Left lung (tissue), 10 donors: ENCODE measurements around the gene PHOSPHO2. TPM values are rescaled to one million over a fixed set of nuclear protein-coding genes. Genes with fewer than 3 reads are reported as not detected.
A peak's percentile ranks its signal among the peaks of the same experiment; 100 is the strongest.
"Not testable (repeated sequence)": the region's sequence is repeated elsewhere in the genome, so short reads cannot be mapped to it uniquely, and the experiment has no call there.

ENCODE experiments used
- ATAC-seq: fragments of 200-7000 bp; cut with Tn5 transposase; one replicate; pipeline ENCODE4 v1.9.1; 2020; ENCODE audit warnings: moderate library complexity
- DNase-seq, 4 donors: peaks; one replicate each; pipeline ENCODE4 v3.0.0-alpha.2; 2013 to 2020
- H3K27ac ChIP-seq, 2 donors: fragments of 200-600 bp; sonication (generic) in 1 of 2; one replicate each; pipeline versions ENCODE4 v1.5.0 to v1.8.0; 2020 to 2021
- H3K27me3 ChIP-seq, 2 donors: fragments of 200-600 bp; sonication (generic) in 1 of 2; one replicate each; pipeline versions ENCODE4 v1.5.0 to v1.8.0; 2020 to 2021
- H3K36me3 ChIP-seq, 2 donors: fragments of 200-600 bp; sonication (generic) in 1 of 2; one replicate each; pipeline versions ENCODE4 v1.5.0 to v1.8.0; 2020 to 2021
- H3K4me1 ChIP-seq, 2 donors: fragments of 200-600 bp; one replicate each; pipeline ENCODE4 v1.8.0; 2021
- H3K4me3 ChIP-seq, 2 donors: fragments of 200-600 bp; sonication (generic) in 1 of 2; one replicate each; pipeline versions ENCODE4 v1.5.0 to v1.8.0; 2020 to 2021; ENCODE audit warnings: mild to moderate bottlenecking in 1 of 2
- H3K9me3 ChIP-seq, 2 donors: fragments of 200-600 bp; sonication (generic) in 1 of 2; one replicate each; pipeline versions ENCODE4 v1.5.0 to v1.8.0; 2020 to 2021
- intact Hi-C, 2 donors: fragments of 100-400 bp; cut with DNase I; formaldehyde crosslinking; loops; one replicate each; pipeline versions ENCODE4 v1.11.2 to v1.14.2; 2022
- polyA plus RNA-seq, 6 donors: library from polyadenylated mRNA; unstranded; fragments of 120-200 nt; gene quantifications; one replicate each; pipeline ENCODE4 v1.2.1, GENCODE V29; 2013; ENCODE audit not compliant: insufficient read length in 6 of 6
- total RNA-seq, 2 donors: library from RNA; stranded (reverse); fragmentation: NEBNext Ultra II Directional; extraction: Animal tissue kit (Norgen Biotek cat#: 25700); gene quantifications; one replicate each; pipeline ENCODE4 v1.2.1, GENCODE V29; 2021
- TF ChIP-seq, protein P1 (sequence below), 2 donors: fragments of 200-600 bp; sonication (generic) in 1 of 2; IDR thresholded peaks; one replicate each; pipeline versions ENCODE4 v1.5.0 to v1.8.0; 2021; ENCODE audit warnings: antibody characterized with exemption in 2 of 2
- donor health status: DM: no; HTN: yes; CAD: no.
- donor health status: DM: no; HTN: no; CAD: no.

Gene PHOSPHO2
- total and polyA plus RNA-seq, 8 donors = 5.4 to 17.9 (median 14.2) TPM

DNA sequence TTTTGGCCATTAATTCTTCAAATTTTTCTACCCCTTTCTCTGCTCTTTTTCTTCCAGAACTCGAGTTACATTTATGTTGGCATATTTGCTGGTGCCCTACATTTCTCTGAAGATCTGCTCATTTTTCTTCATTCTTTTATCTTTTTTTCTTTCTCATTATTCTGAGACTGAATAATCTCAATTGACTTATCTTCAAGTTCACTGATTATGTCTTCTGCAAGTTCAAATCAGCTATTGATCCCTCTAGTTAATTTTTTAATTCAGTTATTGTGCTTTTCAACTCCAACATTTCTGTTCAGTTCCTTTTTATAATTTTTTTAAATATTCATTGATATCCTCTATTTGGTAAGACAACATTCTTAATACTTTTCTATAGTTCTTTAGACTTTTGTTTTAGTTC, 3.3 kb upstream of the PHOSPHO2 start:
- H3K4me1 ChIP-seq = peaks cover 6 to 18% of the 10 kb centered on the region in 2 donors
- H3K4me3 ChIP-seq = no peak overlapping the region
- DNase-seq = no peak
- no peak for ATAC-seq
- H3K27me3 ChIP-seq = no peaks in the 10 kb centered on the region
- peaks cover 0 to 12% of the 10 kb centered on the region in 2 donors for H3K9me3 ChIP-seq
- H3K36me3 ChIP-seq = no peaks in the 10 kb centered on the region
- TF ChIP-seq, protein P1, sequence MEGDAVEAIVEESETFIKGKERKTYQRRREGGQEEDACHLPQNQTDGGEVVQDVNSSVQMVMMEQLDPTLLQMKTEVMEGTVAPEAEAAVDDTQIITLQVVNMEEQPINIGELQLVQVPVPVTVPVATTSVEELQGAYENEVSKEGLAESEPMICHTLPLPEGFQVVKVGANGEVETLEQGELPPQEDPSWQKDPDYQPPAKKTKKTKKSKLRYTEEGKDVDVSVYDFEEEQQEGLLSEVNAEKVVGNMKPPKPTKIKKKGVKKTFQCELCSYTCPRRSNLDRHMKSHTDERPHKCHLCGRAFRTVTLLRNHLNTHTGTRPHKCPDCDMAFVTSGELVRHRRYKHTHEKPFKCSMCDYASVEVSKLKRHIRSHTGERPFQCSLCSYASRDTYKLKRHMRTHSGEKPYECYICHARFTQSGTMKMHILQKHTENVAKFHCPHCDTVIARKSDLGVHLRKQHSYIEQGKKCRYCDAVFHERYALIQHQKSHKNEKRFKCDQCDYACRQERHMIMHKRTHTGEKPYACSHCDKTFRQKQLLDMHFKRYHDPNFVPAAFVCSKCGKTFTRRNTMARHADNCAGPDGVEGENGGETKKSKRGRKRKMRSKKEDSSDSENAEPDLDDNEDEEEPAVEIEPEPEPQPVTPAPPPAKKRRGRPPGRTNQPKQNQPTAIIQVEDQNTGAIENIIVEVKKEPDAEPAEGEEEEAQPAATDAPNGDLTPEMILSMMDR (IDR thresholded peaks at IDR 0.05) = no peak
- intact Hi-C loops = no loop called here
- H3K27ac ChIP-seq = no peak overlapping the region

DNA sequence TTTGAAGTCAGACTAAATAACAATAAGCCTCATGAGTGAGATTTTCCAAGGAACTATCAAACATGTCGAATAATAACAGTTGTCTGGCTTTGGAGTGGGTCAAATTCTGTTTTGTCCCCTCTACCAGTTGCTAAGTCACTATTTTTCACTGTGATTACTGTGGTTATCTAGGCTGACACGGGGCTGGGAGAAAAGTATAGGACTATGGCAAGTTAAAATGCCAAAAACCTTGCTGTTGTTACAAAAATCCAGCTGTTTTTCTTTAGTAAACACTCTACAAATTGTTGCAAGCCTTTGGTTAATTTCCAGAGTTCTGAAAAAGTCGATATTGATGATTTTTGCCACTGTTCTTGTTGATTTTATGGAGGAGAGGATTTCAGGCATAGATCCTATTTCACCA, 1.6 kb upstream of the PHOSPHO2 start:
- Histone ChIP-seq H3K4me3 (no peak overlapping the region), H3K9me3 (peaks cover 0 to 12% of the 10 kb centered on the region in 2 donors), H3K36me3 (no peaks in the 10 kb centered on the region), H3K27me3 (no peaks in the 10 kb centered on the region), H3K4me1 (peaks cover 6 to 18% of the 10 kb centered on the region in 2 donors), H3K27ac (no peak overlapping the region)
- ATAC-seq = no peak
- TF ChIP-seq, protein P1 (IDR thresholded peaks at IDR 0.05) = no peak
- intact Hi-C loops = no loop called here
- peak in 2 of 4 donors; percentile 52 for DNase-seq

DNA sequence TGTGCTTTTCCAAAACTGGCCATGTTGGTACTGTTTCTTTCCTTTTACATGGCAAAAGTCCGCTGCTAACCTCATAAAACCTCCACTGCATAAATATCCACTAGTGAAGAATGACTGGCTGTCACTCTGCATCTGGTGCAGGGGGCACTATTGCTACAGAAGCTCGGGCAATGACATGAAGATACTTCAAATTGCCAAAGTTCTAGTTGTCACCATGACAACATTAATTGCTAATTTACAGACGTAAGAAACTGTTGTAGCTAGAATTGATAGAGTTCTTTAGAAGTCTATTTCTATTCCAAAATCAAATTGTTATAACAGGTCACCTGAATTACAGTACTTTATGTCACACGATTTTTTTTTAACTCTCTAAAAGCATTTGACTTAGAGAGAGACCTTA, 909 bp upstream of the PHOSPHO2 start:
- peak; percentile 16 for ATAC-seq
- Histone ChIP-seq H3K9me3 (peaks cover 0 to 12% of the 10 kb centered on the region in 2 donors), H3K4me3 (peak overlapping the region in 1 of 2 donors; percentile 62), H3K27me3 (no peaks in the 10 kb centered on the region), H3K36me3 (no peaks in the 10 kb centered on the region), H3K4me1 (peaks cover 6 to 18% of the 10 kb centered on the region in 2 donors), H3K27ac (peak overlapping the region; percentile 83 to 91)
- TF ChIP-seq, protein P1 (IDR thresholded peaks at IDR 0.05) = no peak
- intact Hi-C loops = no loop called here
- DNase-seq = peak in 2 of 4 donors; percentile 38 to 49

DNA sequence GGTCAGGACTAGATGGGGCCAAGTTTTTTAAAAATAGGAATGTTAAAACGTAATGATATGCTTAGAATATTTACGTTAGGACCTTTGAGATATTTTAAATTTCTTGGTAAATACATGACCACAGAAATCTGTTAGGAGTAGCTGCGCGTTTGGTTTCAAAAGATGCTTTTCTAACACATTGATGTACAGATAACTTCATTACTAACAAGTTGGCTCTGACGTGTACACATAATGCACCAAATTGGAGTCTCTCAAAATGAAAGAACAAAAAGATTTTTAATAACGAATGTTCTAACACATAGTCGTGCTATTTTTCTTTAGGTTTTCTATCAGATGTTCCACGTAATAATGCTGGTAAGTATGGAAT, 608 bp downstream of the PHOSPHO2 start:
- no peak for ATAC-seq
- DNase-seq = no peak
- peaks cover 0 to 7% of the 10 kb centered on the region in 2 donors for H3K36me3 ChIP-seq
- intact Hi-C loops = no loop called here
- H3K27me3 ChIP-seq = no peaks in the 10 kb centered on the region
- H3K9me3 ChIP-seq = peaks cover 0 to 7% of the 10 kb centered on the region in 2 donors
- peak overlapping the region; percentile 83 to 91 for H3K27ac ChIP-seq
- H3K4me1 ChIP-seq = peaks cover 6 to 18% of the 10 kb centered on the region in 2 donors
- TF ChIP-seq, protein P1 (IDR thresholded peaks at IDR 0.05) = no peak
- H3K4me3 ChIP-seq = peak overlapping the region; percentile 62 to 90

DNA sequence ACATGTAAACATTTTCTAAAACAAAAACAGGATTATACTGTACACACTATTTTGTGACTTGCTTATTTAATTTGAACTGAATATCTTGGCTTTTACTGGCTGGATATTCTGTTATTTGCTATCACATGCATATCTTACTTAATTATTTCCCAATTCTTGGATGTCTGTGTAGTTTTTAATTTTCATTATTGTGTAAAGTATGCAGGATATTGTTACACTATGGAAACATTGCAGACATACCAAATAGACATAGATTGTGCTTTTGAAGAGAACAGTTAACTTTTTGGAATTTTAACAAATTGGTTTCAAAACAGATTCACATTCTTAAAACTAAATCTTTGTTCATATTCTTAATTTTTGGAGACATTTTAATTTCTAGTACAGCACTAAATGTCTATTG, 2.1 kb downstream of the PHOSPHO2 start:
- Histone ChIP-seq H3K36me3 (peaks cover 0 to 7% of the 10 kb centered on the region in 2 donors), H3K27me3 (no peaks in the 10 kb centered on the region), H3K27ac (no peak overlapping the region), H3K4me3 (no peak overlapping the region), H3K4me1 (peaks cover 6 to 18% of the 10 kb centered on the region in 2 donors), H3K9me3 (no peaks in the 10 kb centered on the region)
- intact Hi-C loops = no loop called here
- ATAC-seq (no peak), DNase-seq (no peak)
- TF ChIP-seq, protein P1 (IDR thresholded peaks at IDR 0.05) = no peak

DNA sequence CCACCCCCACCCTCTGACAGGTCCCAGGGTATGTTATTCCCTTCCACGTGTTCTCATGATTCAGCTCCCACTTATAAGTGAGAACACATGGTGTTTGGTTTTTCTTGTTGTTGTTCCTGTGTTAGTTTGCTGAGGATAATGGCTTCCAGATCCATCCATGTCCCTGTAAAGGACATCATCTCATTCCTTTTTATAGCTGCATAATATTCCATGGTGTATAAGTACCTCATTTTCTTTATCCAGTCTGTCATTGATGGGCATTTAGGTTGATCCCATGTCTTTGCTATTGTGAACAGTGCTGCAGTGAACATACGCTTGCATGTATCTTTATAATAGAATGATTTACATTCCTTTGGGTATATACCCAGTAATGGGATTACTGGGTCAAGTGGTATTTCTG, 4.9 kb downstream of the PHOSPHO2 start:
- H3K27me3 ChIP-seq, DNase-seq, H3K4me3 ChIP-seq, H3K36me3 ChIP-seq, H3K9me3 ChIP-seq, intact Hi-C loops, ATAC-seq, H3K4me1 ChIP-seq, H3K27ac ChIP-seq: not testable (repeated sequence)
